Measurements from ENCODE around the gene SPIN3.
"Not testable (repeated sequence)": the region's sequence is repeated elsewhere in the genome, so short reads cannot be mapped to it uniquely, and the experiment has no call there.

Gene SPIN3

DNA sequence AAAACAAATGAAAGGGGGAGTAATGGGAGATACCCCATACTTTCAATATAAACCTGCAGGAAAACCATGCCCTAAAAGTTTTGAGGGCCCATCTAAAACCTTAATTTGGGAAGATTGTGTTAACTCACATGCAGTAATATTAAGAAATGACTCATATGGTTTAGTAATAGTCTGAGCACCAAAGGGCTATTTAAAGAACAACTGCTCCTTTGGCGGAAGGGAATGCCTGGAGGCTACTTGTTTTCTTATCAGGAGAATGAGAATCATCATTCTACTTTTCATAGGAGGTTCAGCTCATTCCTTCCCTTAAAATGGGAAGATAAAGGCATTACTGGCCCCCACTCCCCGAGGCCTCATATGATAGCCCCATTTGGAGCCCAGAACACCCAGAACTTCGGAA is 47.6 kb downstream of the SPIN3 start:
- no peak overlapping the region for H3K4me3 ChIP-seq (ENCODE audit: low read depth, low read length)
- no peaks in the 10 kb centered on the region for H3K36me3 ChIP-seq
- no peaks in the 10 kb centered on the region for H3K27me3 ChIP-seq
- H3K9me3 ChIP-seq = no peaks in the 10 kb centered on the region
- H3K4me1 ChIP-seq = no peaks in the 10 kb centered on the region
- no peak for DNase-seq
- TF ChIP-seq CTCF (IDR thresholded peaks at IDR 0.05; ENCODE audit: low read depth, low read length) = no peak

DNA sequence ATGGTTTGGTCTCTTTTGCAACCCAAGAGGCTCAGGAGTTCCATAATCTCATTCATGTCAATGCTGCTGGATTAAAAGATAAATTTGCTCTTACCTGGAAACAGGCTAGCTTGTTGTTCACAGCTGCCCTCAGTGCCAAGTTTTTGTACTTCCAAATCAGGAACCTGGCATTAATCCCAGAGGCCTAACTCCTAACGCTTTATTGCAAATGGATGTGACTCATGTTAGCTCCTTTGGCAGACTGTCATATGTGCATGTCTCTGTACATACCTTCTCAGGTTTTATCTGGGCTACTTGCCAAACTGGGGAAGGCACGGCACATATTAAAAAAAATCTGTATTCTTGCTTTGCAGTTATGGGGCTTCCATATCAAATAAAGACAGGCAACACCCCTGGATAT is 49.1 kb downstream of the SPIN3 start:
- H3K9me3 ChIP-seq; H3K4me1 ChIP-seq; H3K27me3 ChIP-seq; H3K36me3 ChIP-seq; DNase-seq; H3K4me3 ChIP-seq (ENCODE audit: low read depth, low read length): not testable (repeated sequence)

DNA sequence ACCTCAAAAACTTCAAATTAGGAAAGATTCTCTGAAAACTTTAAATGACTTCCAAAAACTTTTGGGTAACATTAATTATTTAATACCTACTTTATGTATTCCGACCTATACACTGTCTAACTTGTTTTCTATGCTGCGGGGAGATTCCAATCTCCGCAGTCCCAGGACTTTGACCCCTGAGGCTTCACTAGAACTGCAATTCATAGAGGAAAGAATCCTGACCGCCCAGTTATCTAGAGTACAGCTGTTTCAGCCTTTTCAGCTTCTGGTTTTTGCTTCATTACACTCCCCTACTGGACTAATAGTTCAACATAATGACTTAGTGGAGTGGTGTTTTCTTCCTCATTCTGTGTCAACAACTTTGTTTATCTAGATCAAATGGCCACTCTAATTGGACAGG is 50.1 kb downstream of the SPIN3 start:
- H3K36me3 ChIP-seq; H3K4me3 ChIP-seq (ENCODE audit: low read depth, low read length); H3K27me3 ChIP-seq; DNase-seq; H3K9me3 ChIP-seq; H3K4me1 ChIP-seq: not testable (repeated sequence)

DNA sequence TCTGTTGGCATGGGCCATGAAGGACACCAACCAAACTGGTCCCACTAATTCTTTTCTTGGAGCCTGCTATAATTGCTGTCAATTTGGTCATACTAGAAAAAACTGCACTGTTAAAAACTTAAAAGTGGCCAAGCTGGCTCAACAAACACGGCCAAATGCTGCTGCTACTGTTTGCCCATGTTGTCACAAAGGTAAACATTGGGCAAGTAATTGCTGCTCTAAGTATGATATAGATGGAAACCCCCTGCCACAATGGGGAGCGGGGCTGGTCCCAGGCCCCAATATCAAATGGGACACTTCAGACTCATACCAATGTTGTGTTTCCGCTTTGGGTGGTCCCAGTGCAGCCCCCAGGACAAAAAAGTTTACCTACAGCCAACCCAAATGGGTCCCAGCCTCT is 52.1 kb downstream of the SPIN3 start:
- H3K27me3 ChIP-seq = no peaks in the 10 kb centered on the region
- DNase-seq = no peak
- H3K9me3 ChIP-seq = no peaks in the 10 kb centered on the region
- no peak overlapping the region for H3K4me3 ChIP-seq (ENCODE audit: low read depth, low read length)
- H3K4me1 ChIP-seq = no peaks in the 10 kb centered on the region
- TF ChIP-seq CTCF (IDR thresholded peaks at IDR 0.05; ENCODE audit: low read depth, low read length) = no peak
- no peaks in the 10 kb centered on the region for H3K36me3 ChIP-seq
